ENCODE measurements around the gene CAPZB. TPM values are rescaled to one million over a fixed set of nuclear protein-coding genes. Genes with fewer than 3 reads are reported as not detected.
"Not testable (repeated sequence)": the region's sequence is repeated elsewhere in the genome, so short reads cannot be mapped to it uniquely, and the experiment has no call there.

Gene CAPZB
- total RNA-seq, 1 donor from 2014 or later: 403 TPM

GRCh38 chr1:19517017-19517416 lies 31.7 kb upstream of the CAPZB start:
- H3K9me3 Mint-ChIP-seq (ENCODE audit: unreplicated experiment): peaks cover 13% of the 10 kb centered on the region
- H3K4me3 Mint-ChIP-seq (ENCODE audit: unreplicated experiment): no peak overlapping the region
- DNase-seq (ENCODE audit: extremely low spot score, unreplicated experiment): no peak
- H3K27ac Mint-ChIP-seq (ENCODE audit: unreplicated experiment): no peak overlapping the region
- H3K4me1 Mint-ChIP-seq (ENCODE audit: unreplicated experiment): peaks cover 24% of the 10 kb centered on the region
- H3K36me3 Mint-ChIP-seq (ENCODE audit: unreplicated experiment): peaks cover 3% of the 10 kb centered on the region
- peaks cover 4% of the 10 kb centered on the region for H3K27me3 Mint-ChIP-seq (ENCODE audit: unreplicated experiment)
- no peak for TF ChIP-seq CTCF (IDR thresholded peaks at IDR 0.05)

GRCh38 chr1:19515201-19515600 lies 29.9 kb upstream of the CAPZB start:
- peaks cover 24% of the 10 kb centered on the region for H3K4me1 Mint-ChIP-seq (ENCODE audit: unreplicated experiment)
- no peaks in the 10 kb centered on the region for H3K36me3 Mint-ChIP-seq (ENCODE audit: unreplicated experiment)
- peaks cover 4% of the 10 kb centered on the region for H3K27me3 Mint-ChIP-seq (ENCODE audit: unreplicated experiment)
- no peak overlapping the region for H3K4me3 Mint-ChIP-seq (ENCODE audit: unreplicated experiment)
- H3K9me3 Mint-ChIP-seq (ENCODE audit: unreplicated experiment): peaks cover 9% of the 10 kb centered on the region
- TF ChIP-seq CTCF (IDR thresholded peaks at IDR 0.05): no peak
- no peak for DNase-seq (ENCODE audit: extremely low spot score, unreplicated experiment)
- no peak overlapping the region for H3K27ac Mint-ChIP-seq (ENCODE audit: unreplicated experiment)

GRCh38 chr1:19514391-19514831 lies 29.1 kb upstream of the CAPZB start:
- no peak for TF ChIP-seq CTCF (IDR thresholded peaks at IDR 0.05)
- peak overlapping the region; percentile 61 for H3K27ac Mint-ChIP-seq (ENCODE audit: unreplicated experiment)

GRCh38 chr1:19512545-19512944 lies 27.2 kb upstream of the CAPZB start:
- Mint-ChIP-seq H3K9me3 (ENCODE audit: unreplicated experiment) (peaks cover 4% of the 10 kb centered on the region), H3K4me3 (ENCODE audit: unreplicated experiment) (no peak overlapping the region), H3K4me1 (ENCODE audit: unreplicated experiment) (peaks cover 24% of the 10 kb centered on the region), H3K27me3 (ENCODE audit: unreplicated experiment) (no peaks in the 10 kb centered on the region), H3K27ac (ENCODE audit: unreplicated experiment) (peak overlapping the region; percentile 21), H3K36me3 (ENCODE audit: unreplicated experiment) (no peaks in the 10 kb centered on the region)
- no peak for DNase-seq (ENCODE audit: extremely low spot score, unreplicated experiment)
- no peak for TF ChIP-seq CTCF (IDR thresholded peaks at IDR 0.05)

More at GRCh38 chr1:19514391-19514831, 29.1 kb upstream of the CAPZB start:
- no peaks in the 10 kb centered on the region for H3K36me3 Mint-ChIP-seq (ENCODE audit: unreplicated experiment)
- no peaks in the 10 kb centered on the region for H3K27me3 Mint-ChIP-seq (ENCODE audit: unreplicated experiment)
- DNase-seq (ENCODE audit: extremely low spot score, unreplicated experiment): no peak
- H3K4me1 Mint-ChIP-seq (ENCODE audit: unreplicated experiment): peaks cover 24% of the 10 kb centered on the region
- no peak overlapping the region for H3K4me3 Mint-ChIP-seq (ENCODE audit: unreplicated experiment)
- H3K9me3 Mint-ChIP-seq (ENCODE audit: unreplicated experiment): peaks cover 9% of the 10 kb centered on the region

GRCh38 chr1:19511116-19511515 lies 25.8 kb upstream of the CAPZB start:
- TF ChIP-seq CTCF (IDR thresholded peaks at IDR 0.05): no peak
- H3K4me3 Mint-ChIP-seq (ENCODE audit: unreplicated experiment): no peak overlapping the region
- no peaks in the 10 kb centered on the region for H3K36me3 Mint-ChIP-seq (ENCODE audit: unreplicated experiment)
- DNase-seq (ENCODE audit: extremely low spot score, unreplicated experiment): no peak
- H3K9me3 Mint-ChIP-seq (ENCODE audit: unreplicated experiment): no peaks in the 10 kb centered on the region
- no peaks in the 10 kb centered on the region for H3K27me3 Mint-ChIP-seq (ENCODE audit: unreplicated experiment)
- H3K4me1 Mint-ChIP-seq (ENCODE audit: unreplicated experiment): peaks cover 24% of the 10 kb centered on the region
- H3K27ac Mint-ChIP-seq (ENCODE audit: unreplicated experiment): no peak overlapping the region

- H3K27ac Mint-ChIP-seq (ENCODE audit: unreplicated experiment); H3K4me3 Mint-ChIP-seq (ENCODE audit: unreplicated experiment); H3K27me3 Mint-ChIP-seq (ENCODE audit: unreplicated experiment); H3K36me3 Mint-ChIP-seq (ENCODE audit: unreplicated experiment); H3K9me3 Mint-ChIP-seq (ENCODE audit: unreplicated experiment); DNase-seq (ENCODE audit: extremely low spot score, unreplicated experiment): not testable (repeated sequence)
- peaks cover 22% of the 10 kb centered on the region for H3K4me1 Mint-ChIP-seq (ENCODE audit: unreplicated experiment)
Observed at GRCh38 chr1:19509647-19510046, 24.3 kb upstream of the CAPZB start.

Data from osteocyte (in vitro differentiated cells).